Breast epithelium (tissue), 3 donors: ENCODE data around the gene CPNE2.

Experiments used
- POLR2A ChIP-seq: fragments of 450-650 bp; IDR thresholded peaks from one replicate; pipeline ENCODE4 v1.6.1; 2016; ENCODE audit warnings: antibody characterized with exemption, mild to moderate bottlenecking, moderate library complexity
- POLR2AphosphoS5 ChIP-seq, 3 donors: sonication (generic); formaldehyde crosslinking; IDR thresholded peaks; one replicate each; pipeline ENCODE4 v1.6.1; 2017; ENCODE audit warnings: antibody characterized with exemption in 3 of 3
- TF ChIP-seq, protein P1 (sequence below), 3 donors: fragments of 450-650 bp; IDR thresholded peaks; one replicate each; pipeline ENCODE4 v1.5.1; 2016 to 2017; ENCODE audit warnings: antibody characterized with exemption in 3 of 3, mild to moderate bottlenecking in 3 of 3, moderate library complexity in 3 of 3

DNA sequence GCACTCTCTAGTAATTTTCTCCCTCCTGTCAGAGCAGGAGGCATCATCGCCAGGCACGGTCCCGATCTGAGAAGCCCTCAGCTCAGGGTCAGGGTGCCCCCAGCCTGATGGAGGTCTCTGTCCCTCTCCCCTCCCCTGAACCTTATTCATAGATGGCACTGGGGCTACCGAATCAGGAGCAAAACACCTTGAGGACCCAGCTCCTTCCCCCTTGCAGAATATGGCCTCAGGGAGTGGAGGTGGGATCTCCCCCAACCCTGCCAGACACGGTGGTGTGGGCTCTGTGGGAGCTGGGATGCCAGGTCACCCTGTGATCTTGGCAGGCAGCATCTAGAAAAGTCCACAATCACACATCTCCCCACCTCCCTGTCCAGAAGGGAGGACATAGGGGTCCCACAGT lies 2.5 kb downstream of the CPNE2 start:
- TF ChIP-seq, protein P1, sequence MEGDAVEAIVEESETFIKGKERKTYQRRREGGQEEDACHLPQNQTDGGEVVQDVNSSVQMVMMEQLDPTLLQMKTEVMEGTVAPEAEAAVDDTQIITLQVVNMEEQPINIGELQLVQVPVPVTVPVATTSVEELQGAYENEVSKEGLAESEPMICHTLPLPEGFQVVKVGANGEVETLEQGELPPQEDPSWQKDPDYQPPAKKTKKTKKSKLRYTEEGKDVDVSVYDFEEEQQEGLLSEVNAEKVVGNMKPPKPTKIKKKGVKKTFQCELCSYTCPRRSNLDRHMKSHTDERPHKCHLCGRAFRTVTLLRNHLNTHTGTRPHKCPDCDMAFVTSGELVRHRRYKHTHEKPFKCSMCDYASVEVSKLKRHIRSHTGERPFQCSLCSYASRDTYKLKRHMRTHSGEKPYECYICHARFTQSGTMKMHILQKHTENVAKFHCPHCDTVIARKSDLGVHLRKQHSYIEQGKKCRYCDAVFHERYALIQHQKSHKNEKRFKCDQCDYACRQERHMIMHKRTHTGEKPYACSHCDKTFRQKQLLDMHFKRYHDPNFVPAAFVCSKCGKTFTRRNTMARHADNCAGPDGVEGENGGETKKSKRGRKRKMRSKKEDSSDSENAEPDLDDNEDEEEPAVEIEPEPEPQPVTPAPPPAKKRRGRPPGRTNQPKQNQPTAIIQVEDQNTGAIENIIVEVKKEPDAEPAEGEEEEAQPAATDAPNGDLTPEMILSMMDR (IDR thresholded peaks at IDR 0.05): no peak
- TF ChIP-seq POLR2A: no peak
- no peak for TF ChIP-seq POLR2AphosphoS5 (IDR thresholded peaks at IDR 0.05)
